Measurements from ENCODE around the gene GPR78.

The GPR78 gene

DNA sequence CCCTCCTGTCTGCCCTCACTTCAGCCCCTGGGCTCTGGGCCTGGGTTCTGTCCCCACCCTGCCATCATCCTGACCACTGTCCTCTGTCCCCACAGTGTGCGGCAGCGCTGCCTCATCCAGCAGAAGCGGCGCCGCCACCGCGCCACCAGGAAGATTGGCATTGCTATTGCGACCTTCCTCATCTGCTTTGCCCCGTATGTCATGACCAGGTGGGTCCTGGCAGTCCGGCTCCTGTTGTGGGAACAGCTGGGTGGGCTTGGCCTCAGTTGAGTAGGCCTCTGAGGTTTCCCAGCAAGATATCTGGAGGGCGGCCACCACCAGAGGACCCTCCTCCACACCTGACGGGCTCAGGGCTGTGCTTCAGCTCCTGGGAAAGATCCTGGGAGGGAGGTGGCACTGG is 2.2 kb downstream of the GPR78 start:
- no peaks in the 10 kb centered on the region; the same call in 1 of the 2 replicates for H3K27me3 ChIP-seq (replicated peaks; ENCODE audit: control insufficient read depth, insufficient read depth, low read length)
- TF ChIP-seq, protein P1, sequence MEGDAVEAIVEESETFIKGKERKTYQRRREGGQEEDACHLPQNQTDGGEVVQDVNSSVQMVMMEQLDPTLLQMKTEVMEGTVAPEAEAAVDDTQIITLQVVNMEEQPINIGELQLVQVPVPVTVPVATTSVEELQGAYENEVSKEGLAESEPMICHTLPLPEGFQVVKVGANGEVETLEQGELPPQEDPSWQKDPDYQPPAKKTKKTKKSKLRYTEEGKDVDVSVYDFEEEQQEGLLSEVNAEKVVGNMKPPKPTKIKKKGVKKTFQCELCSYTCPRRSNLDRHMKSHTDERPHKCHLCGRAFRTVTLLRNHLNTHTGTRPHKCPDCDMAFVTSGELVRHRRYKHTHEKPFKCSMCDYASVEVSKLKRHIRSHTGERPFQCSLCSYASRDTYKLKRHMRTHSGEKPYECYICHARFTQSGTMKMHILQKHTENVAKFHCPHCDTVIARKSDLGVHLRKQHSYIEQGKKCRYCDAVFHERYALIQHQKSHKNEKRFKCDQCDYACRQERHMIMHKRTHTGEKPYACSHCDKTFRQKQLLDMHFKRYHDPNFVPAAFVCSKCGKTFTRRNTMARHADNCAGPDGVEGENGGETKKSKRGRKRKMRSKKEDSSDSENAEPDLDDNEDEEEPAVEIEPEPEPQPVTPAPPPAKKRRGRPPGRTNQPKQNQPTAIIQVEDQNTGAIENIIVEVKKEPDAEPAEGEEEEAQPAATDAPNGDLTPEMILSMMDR (IDR thresholded peaks at IDR 0.05; ENCODE audit: insufficient read depth, low read length, poor library complexity, severe bottlenecking), result no peak
- no peak for DNase-seq (ENCODE audit: extremely low read depth, insufficient read length)

DNA sequence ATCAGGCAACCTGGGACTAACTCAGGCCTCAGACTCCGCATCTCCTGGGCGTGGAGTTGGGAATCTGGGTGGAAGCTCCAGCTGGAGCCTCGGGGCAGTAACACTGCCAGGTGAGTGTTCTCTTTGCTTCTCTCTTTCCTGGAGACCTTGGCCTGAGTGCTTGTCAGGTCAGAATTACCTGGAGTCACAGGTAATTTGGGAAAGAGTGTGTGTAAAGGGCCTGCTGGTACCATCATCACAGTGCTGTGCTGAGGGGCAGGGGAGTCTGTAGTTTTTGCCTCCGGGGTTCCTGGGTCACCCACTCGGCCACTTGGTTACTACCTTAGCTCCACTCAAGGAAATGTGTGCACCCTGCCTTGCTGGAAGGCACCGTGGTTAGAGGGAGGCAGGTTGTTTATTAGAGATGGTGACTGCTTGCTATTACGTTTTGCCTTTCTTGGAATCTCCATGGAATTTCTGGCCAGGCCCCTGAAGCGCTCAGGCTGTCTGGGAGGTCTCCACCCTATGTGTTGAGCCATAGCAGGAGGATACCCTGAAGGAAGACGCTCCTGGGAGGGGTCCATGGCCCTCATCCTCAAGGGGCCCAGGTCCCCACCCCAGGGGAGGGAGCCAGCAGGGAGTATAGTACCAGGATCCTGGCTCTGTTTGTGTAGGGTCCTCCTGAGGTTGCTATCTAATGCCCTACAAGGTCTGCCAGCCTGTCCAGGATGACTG is 2.9 kb downstream of the GPR78 start:
- TF ChIP-seq, protein P1 (IDR thresholded peaks at IDR 0.05; ENCODE audit: insufficient read depth, low read length, poor library complexity, severe bottlenecking), result no peak
- no peak for DNase-seq (ENCODE audit: extremely low read depth, insufficient read length)
- Histone ChIP-seq H3K27me3 (replicated peaks; ENCODE audit: control insufficient read depth, insufficient read depth, low read length) (no peaks in the 10 kb centered on the region; the same call in 1 of the 2 replicates), H3K36me3 (ENCODE audit: control insufficient read depth, insufficient read depth, low read length) (no peaks in the 10 kb centered on the region), H3K4me3 (replicated peaks; ENCODE audit: low read depth, low read length) (no peak overlapping the region)

More for the DNA sequence above, 2.2 kb downstream of the GPR78 start:
- Histone ChIP-seq H3K36me3 (ENCODE audit: control insufficient read depth, insufficient read depth, low read length) (no peaks in the 10 kb centered on the region), H3K4me3 (replicated peaks; ENCODE audit: low read depth, low read length) (no peak overlapping the region)

DNA sequence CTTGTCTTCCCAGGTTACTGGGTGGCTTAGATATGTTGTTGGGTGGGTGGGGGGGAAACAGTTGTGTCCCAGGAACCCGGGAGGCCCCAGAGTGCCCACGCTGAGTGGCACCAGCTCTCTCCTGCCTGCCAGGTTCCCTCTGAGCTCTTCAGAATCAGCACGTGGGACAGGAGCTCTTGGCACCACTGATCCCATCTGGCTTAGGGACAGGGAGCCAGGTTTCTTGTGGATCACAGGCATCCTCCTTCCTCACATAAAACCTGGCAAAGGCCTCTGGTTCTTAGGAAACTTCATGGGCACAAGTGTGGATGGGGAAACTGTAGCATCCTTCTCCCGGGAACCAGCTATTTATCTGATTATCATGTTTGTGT is 3.4 kb downstream of the GPR78 start:
- no peak for DNase-seq (ENCODE audit: extremely low read depth, insufficient read length)
- Histone ChIP-seq H3K4me3 (replicated peaks; ENCODE audit: low read depth, low read length) (no peak overlapping the region), H3K36me3 (ENCODE audit: control insufficient read depth, insufficient read depth, low read length) (no peaks in the 10 kb centered on the region), H3K27me3 (replicated peaks; ENCODE audit: control insufficient read depth, insufficient read depth, low read length) (no peaks in the 10 kb centered on the region; the same call in 1 of the 2 replicates)
- TF ChIP-seq, protein P1 (IDR thresholded peaks at IDR 0.05; ENCODE audit: insufficient read depth, low read length, poor library complexity, severe bottlenecking), result no peak

DNA sequence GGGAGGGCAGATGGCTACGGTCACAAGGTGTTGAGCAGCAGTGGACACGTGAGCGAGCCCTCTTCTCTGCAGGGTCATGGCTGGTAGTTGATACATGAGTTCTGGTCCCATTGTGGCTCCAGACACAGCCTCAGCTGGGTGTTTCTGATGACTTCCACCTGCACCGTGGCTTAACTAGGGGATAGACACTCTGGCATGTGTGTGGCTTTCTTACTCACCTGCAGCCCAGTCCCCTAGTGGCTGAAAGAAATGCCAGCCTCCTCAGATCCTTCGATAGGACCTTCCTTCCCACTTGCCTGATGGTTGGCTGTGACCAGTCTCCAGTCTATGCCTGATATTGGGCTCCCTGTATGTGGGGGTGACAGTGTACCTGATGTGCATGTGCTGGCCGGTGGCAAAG is 5.0 kb downstream of the GPR78 start:
- H3K27me3 ChIP-seq (replicated peaks; ENCODE audit: control insufficient read depth, insufficient read depth, low read length), result no peaks in the 10 kb centered on the region; the same call in 1 of the 2 replicates
- DNase-seq (ENCODE audit: extremely low read depth, insufficient read length), result no peak
- TF ChIP-seq, protein P1 (IDR thresholded peaks at IDR 0.05; ENCODE audit: insufficient read depth, low read length, poor library complexity, severe bottlenecking), result peak; percentile 25

DNA sequence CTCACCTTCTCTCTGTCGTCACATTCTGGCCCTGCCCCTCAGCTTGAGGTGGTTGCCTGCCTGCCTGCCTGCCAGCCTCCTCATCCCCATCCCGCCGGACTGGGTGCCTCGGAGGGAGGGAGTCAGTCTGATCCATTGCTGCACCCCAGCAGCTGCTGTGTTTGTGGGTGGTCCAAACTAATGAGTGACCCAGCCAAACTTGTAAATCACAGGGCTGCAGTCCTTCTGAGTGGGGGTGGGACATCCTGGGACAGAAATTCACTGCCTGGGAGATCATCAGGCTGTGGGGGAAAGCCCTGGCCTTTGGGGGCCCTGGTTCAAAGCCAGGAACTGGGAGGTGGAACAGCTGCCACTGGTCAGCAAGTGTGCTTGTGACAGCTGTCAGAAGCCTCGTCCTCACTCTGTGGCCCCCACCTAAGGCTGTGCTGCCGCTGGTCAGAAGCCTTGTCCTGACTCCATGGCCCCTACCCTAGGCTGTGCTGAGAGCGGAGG is 5.6 kb downstream of the GPR78 start:
- no peaks in the 10 kb centered on the region for H3K36me3 ChIP-seq (ENCODE audit: control insufficient read depth, insufficient read depth, low read length)
- TF ChIP-seq, protein P1 (IDR thresholded peaks at IDR 0.05; ENCODE audit: insufficient read depth, low read length, poor library complexity, severe bottlenecking), result no peak
- no peak for DNase-seq (ENCODE audit: extremely low read depth, insufficient read length)
- no peaks in the 10 kb centered on the region; the same call in none of the 2 replicates for H3K27me3 ChIP-seq (replicated peaks; ENCODE audit: control insufficient read depth, insufficient read depth, low read length)
- no peak overlapping the region for H3K4me3 ChIP-seq (replicated peaks; ENCODE audit: low read depth, low read length)

More for the DNA sequence above, 5.0 kb downstream of the GPR78 start:
- H3K36me3 ChIP-seq (ENCODE audit: control insufficient read depth, insufficient read depth, low read length), result no peaks in the 10 kb centered on the region
- no peak overlapping the region for H3K4me3 ChIP-seq (replicated peaks; ENCODE audit: low read depth, low read length)

Measured in GM06990 (cell line).